Heart left ventricle (tissue), 16 donors: ENCODE results near the gene C11orf98. TPM values are rescaled to one million over a fixed set of nuclear protein-coding genes. Genes with fewer than 3 reads are reported as not detected.
"Not testable (repeated sequence)": the region's sequence is repeated elsewhere in the genome, so short reads cannot be mapped to it uniquely, and the experiment has no call there.

Source experiments
- ATAC-seq, 4 donors: fragments of 200-7000 bp; cut with Tn5 transposase; one replicate each; pipeline ENCODE4 v1.9.1; 2020 to 2022; ENCODE audit warnings: moderate library complexity in 4 of 4, mild to moderate bottlenecking in 3 of 4, moderate number of reproducible peaks in 1 of 4
- DNase-seq, 5 donors: peaks; one replicate each; pipeline ENCODE4 v3.0.0-alpha.2; 2020
- H3K27ac ChIP-seq, 12 donors: fragments of 200-600 bp; sonication (generic) in 4 of 12; one replicate each; pipeline versions ENCODE4 v1.5.0 to v1.8.0; 2016 to 2022; ENCODE audit warnings: mild to moderate bottlenecking in 2 of 12
- H3K27me3 ChIP-seq, 9 donors: fragments of 200-600 bp; sonication (generic) in 2 of 9; one replicate each; pipeline versions ENCODE4 v1.5.1 to v1.8.0; 2016 to 2022; ENCODE audit warnings: mild to moderate bottlenecking in 3 of 9
- H3K36me3 ChIP-seq, 9 donors: fragments of 200-600 bp; sonication (generic) in 2 of 9; one replicate each; pipeline versions ENCODE4 v1.5.0 to v1.8.0; 2018 to 2022; ENCODE audit warnings: mild to moderate bottlenecking in 2 of 9
- H3K4me1 ChIP-seq, 12 donors: fragments of 200-600 bp; sonication (generic) in 4 of 12; one replicate each; pipeline versions ENCODE4 v1.5.0 to v1.8.0; 2016 to 2022; ENCODE audit warnings: mild to moderate bottlenecking in 3 of 12
- H3K4me3 ChIP-seq, 12 donors: fragments of 200-600 bp; sonication (generic) in 4 of 12; one replicate each; pipeline versions ENCODE4 v1.5.0 to v1.8.0; 2017 to 2022; ENCODE audit warnings: mild to moderate bottlenecking in 9 of 12, moderate library complexity in 4 of 12
- H3K9me3 ChIP-seq, 12 donors: fragments of 200-600 bp; sonication (generic) in 4 of 12; one replicate each; pipeline versions ENCODE4 v1.5.0 to v1.8.0; 2016 to 2022; ENCODE audit warnings: mild to moderate bottlenecking in 1 of 12
- POLR2A ChIP-seq, 2 donors: fragments of 450-650 bp; IDR thresholded peaks; one replicate each; pipeline ENCODE4 v1.6.1; 2017; ENCODE audit warnings: antibody characterized with exemption in 2 of 2, mild to moderate bottlenecking in 2 of 2, moderate library complexity in 2 of 2
- WGBS, 4 donors: extraction: QIAGEN DNeasy Blood & Tissue Kit in 2 of 4; methylation state at CpG; one replicate each; pipeline versions ENCODE4 v1.1.5 to v1.1.7; 2013 to 2018; 5-methylcytosine and 5-hydroxymethylcytosine counted together
- intact Hi-C, 10 donors: fragments of 100-400 bp; cut with DNase I; formaldehyde crosslinking; loops; one replicate each; pipeline versions ENCODE4 v1.11.1 to v1.14.2; 2022
- polyA plus RNA-seq, 2 donors: library from polyadenylated mRNA; stranded (reverse); fragments of 200-250 nt; gene quantifications; one replicate each; pipeline ENCODE4 v1.2.3, GENCODE V29; 2013
- total RNA-seq, 9 donors: library from RNA; depleted of rRNA in 2 of 9; stranded (reverse); fragments of >200 nt in 2 of 9; fragmentation: NEBNext Ultra II Directional in 3 of 9; extraction: Animal tissue kit (Norgen Biotek cat#: 25700) in 3 of 9; gene quantifications; one replicate each; pipeline versions ENCODE4 v1.1.0 to v1.2.4, GENCODE V29; 2016 to 2023
- TF ChIP-seq, protein P1 (sequence below), 12 donors: fragments of 200-600 bp; sonication (generic) in 4 of 12; IDR thresholded peaks; one replicate each; pipeline versions ENCODE4 v1.5.0 to v1.8.0; 2018 to 2022; ENCODE audit warnings: antibody characterized with exemption in 12 of 12, mild to moderate bottlenecking in 5 of 12
- donor health status: ischemic (EF 13 %, LVEDD 7.1; RV severe dilation, severe dysfunction).
- donor health status: healthy with polysubstance abuse.
- donor health status: DM: no; HTN: yes; CAD: no.
- donor health status: DM: no; HTN: no; CAD: no.
- donor health status: ischemic (EF 25% LVEDD 6.9; RV normal size, moderate dysfunction).
- donor health status: ischemic (EF 25% LVEDD 5.7; RV mildly dilated, moderate dysfunction).
- donor health status: healthy.
- donor health status: DM: yes; HTN: yes; CAD: no.
- donor health status: ischemic (EF 35%, LVEDD 5.7; RV mildly dilated, moderate dysfunction).
- donor health status: nonischemic (EF 11% LVEDD 7.7; RV severe dilation, severe dysfunction).
- donor health status: DM: yes; HTN: yes; CAD: no.
- donor health status: PGD.
- donor health status: ischemic (EF 29% LVEDD 5.4; RV normal size, mild dysfunction).
- donor health status: nonischemic (EF 23%, LVEDD 6.1; RV moderate dilation, normal function).

The C11orf98 gene
- total and polyA plus RNA-seq, 11 donors: 24.0 to 191 (median 39.3) TPM

DNA sequence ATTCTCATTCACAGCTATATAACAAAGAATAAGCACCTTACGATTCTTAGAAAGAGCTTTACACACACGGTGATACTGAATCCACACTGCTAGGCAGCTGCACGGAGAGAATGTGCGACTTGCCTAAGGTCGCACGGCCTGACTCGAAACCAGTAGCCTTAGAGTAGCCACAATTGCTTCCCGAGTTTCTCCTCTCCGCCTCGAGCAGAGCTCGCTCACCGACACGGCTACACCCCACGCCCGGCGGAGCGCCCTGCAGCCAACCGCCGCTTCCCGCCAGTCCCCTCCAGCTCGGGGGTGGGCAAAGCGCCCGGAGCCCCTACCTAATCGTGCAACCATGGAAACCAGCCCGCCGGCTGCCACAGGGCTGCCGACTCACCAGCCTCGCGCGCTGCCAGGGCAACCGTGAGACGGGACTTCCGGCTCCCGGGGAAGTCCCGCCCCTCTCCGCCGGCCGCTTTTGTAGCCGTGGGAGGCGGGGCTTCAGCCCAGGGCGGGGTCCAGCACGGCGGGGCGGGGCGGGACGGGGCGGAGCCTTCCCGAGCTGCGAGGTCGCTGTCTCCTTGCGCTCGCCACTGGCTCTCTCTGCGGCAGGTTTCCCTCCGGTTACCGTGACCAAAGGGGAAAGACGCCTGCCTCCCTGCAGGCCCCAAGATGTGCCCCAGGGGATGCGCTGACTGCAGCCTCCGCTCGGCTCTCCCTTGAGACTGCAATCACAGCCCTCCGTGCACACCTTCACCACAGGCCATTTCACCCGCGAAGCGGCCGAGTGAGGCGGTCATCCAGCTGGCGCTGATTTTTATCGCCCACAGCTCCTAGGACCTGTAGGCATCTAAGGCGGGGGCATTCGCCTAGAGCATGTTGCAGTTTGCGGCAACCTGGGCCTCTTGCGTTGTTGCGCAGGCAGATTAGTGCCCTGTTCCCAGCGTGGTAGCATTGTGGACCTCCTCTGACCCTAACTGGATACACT, 41.2 kb upstream of the C11orf98 start:
- intact Hi-C loops: loop anchor here in 2 of 10 donors (2.0 to 5.0 kb wide), 3 partner anchors 23 to 39 kb away; partner anchors contain the start of genes C11orf98 (in 1 of the 2), CSKMT (in 1 of the 2), LBHD1 (in 1 of the 2) and UQCC3 (in 1 of the 2)
- peaks cover 0 to 61% (median 34%) of the 10 kb centered on the region in 12 donors for H3K4me1 ChIP-seq
- 1 to 12% (median 3%) methylated on average over 29 to 73 of the region's 73 CpGs for WGBS, 4 donors

DNA sequence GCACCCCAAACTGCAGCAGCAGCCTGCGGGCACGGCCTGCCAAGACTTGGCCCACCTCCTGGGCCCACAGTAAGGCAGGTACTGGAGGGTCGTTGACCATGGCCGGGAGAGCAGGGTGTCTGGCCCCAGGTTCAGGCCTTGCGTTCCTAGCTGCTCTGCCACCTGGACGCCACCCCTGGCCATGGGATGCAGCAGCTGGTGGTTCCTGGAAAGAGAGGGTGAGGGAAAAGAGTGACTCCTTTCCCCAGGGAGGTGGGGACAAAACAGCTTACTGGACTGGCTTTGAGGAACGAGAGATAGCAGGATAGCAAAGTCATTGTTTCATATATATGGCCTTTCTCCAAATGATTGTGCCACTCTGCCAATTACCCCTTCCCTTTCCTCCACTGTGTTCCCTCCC, 40.4 kb upstream of the C11orf98 start:
- no peaks in the 10 kb centered on the region for H3K9me3 ChIP-seq
- DNase-seq (no peak), ATAC-seq (no peak)
- peak overlapping the region; percentile 2 to 95 (median 87) for H3K27ac ChIP-seq
- no peak for TF ChIP-seq POLR2A (IDR thresholded peaks at IDR 0.05)
- TF ChIP-seq, protein P1, sequence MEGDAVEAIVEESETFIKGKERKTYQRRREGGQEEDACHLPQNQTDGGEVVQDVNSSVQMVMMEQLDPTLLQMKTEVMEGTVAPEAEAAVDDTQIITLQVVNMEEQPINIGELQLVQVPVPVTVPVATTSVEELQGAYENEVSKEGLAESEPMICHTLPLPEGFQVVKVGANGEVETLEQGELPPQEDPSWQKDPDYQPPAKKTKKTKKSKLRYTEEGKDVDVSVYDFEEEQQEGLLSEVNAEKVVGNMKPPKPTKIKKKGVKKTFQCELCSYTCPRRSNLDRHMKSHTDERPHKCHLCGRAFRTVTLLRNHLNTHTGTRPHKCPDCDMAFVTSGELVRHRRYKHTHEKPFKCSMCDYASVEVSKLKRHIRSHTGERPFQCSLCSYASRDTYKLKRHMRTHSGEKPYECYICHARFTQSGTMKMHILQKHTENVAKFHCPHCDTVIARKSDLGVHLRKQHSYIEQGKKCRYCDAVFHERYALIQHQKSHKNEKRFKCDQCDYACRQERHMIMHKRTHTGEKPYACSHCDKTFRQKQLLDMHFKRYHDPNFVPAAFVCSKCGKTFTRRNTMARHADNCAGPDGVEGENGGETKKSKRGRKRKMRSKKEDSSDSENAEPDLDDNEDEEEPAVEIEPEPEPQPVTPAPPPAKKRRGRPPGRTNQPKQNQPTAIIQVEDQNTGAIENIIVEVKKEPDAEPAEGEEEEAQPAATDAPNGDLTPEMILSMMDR (IDR thresholded peaks at IDR 0.05): no peak
- H3K27me3 ChIP-seq: no peaks in the 10 kb centered on the region
- intact Hi-C loops: loop anchor here in 2 of 10 donors (2.0 to 5.0 kb wide), 3 partner anchors 23 to 38 kb away; partner anchors contain the start of genes C11orf98 (in 1 of the 2), CSKMT (in 1 of the 2), LBHD1 (in 1 of the 2) and UQCC3 (in 1 of the 2)
- peaks cover 0 to 56% (median 31%) of the 10 kb centered on the region in 12 donors for H3K4me1 ChIP-seq
- 43 to 58% (median 51%) methylated on average over 7 of the region's 7 CpGs for WGBS, 4 donors
- peaks cover 0 to 34% (median 18%) of the 10 kb centered on the region in 9 donors for H3K36me3 ChIP-seq
- peak overlapping the region; percentile 63 to 89 (median 78) for H3K4me3 ChIP-seq

More for the DNA sequence above, 41.2 kb upstream of the C11orf98 start:
- Histone ChIP-seq H3K27ac (peak overlapping the region; percentile 71 to 95 (median 88)), H3K4me3 (peak overlapping the region; percentile 63 to 89 (median 78)), H3K27me3 (no peaks in the 10 kb centered on the region), H3K36me3 (peaks cover 0 to 34% (median 18%) of the 10 kb centered on the region in 9 donors), H3K9me3 (no peaks in the 10 kb centered on the region)
- ATAC-seq: peak; percentile 65 to 90 (median 86)
- TF ChIP-seq, protein P1 (IDR thresholded peaks at IDR 0.05): no peak
- TF ChIP-seq POLR2A (IDR thresholded peaks at IDR 0.05): peak in 1 of 2 donors; percentile 60
- peak; percentile 94 to 98 (median 96) for DNase-seq

DNA sequence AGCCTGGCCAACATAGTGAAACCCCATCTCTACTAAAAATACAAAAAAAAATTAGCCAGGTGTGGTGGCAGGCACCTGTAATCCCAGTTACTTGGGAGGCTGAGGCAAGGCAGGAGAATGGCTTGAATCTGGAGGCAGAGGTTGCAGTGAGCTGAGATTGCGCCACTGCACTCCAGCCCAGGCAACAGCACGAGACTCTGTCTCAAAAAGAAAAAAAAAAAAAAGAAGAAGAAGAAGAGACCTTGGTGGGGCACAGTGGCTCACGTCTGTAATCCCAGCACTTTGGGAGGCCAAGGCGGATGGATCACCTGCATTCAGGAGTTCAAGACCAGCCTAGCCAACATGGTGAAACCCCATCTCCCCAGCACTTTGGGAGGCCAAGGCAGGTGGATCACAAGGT, 38.9 kb upstream of the C11orf98 start:
- 85 to 99% (median 94%) methylated on average over 4 of the region's 4 CpGs for WGBS, 4 donors
- not testable (repeated sequence) for H3K4me3 ChIP-seq, H3K27ac ChIP-seq, H3K27me3 ChIP-seq, ATAC-seq, DNase-seq, H3K9me3 ChIP-seq
- intact Hi-C loops: loop anchor here in 1 of 10 donors (2.0 kb wide), 1 partner anchor 21 kb away; no protein-coding TSS in a partner anchor
- Histone ChIP-seq H3K36me3 (peaks cover 0 to 37% (median 19%) of the 10 kb centered on the region in 9 donors), H3K4me1 (peaks cover 0 to 46% (median 24%) of the 10 kb centered on the region in 12 donors)

DNA sequence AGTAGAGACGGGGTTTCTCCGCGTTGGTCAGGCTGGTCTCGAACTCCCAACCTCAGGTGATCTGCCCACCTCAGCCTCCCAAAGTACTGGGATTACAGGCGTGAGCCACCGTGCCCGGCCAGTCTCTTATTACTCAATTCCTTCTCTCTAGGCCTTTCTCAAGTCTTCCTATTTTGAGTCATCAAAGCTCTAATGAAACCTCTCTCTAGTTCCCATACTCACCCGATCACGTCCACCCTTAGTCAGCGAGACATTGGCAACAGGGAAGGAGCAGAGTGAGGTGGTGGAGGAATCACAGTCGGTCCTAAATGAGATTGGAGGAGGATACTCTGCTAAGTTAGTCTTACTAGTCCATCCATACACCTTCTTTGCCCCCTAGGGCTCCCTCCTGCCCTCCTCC, 37.2 kb upstream of the C11orf98 start:
- no peak for DNase-seq
- no peak for ATAC-seq
- no peaks in the 10 kb centered on the region for H3K9me3 ChIP-seq
- WGBS, 4 donors: 91 to 96% (median 94%) methylated on average over 11 of the region's 11 CpGs
- H3K4me3 ChIP-seq: no peak overlapping the region
- no peaks in the 10 kb centered on the region for H3K27me3 ChIP-seq
- intact Hi-C loops: no loop called here
- TF ChIP-seq, protein P1 (IDR thresholded peaks at IDR 0.05): no peak
- TF ChIP-seq POLR2A (IDR thresholded peaks at IDR 0.05): no peak
- H3K27ac ChIP-seq: peak overlapping the region in 1 of 12 donors; percentile 51
- H3K4me1 ChIP-seq: peaks cover 0 to 31% (median 15%) of the 10 kb centered on the region in 12 donors
- peaks cover 0 to 46% (median 19%) of the 10 kb centered on the region in 9 donors for H3K36me3 ChIP-seq
